H9 (cell line): ENCODE results near the gene CACNG8. TPM values are rescaled to one million over a fixed set of nuclear protein-coding genes. Genes with fewer than 3 reads are reported as not detected.

Experiments used
- DNase-seq: peaks from one replicate; pipeline ENCODE4 v3.0.0-alpha.2; 2017
- H2AFZ ChIP-seq: one replicate; pipeline ENCODE4 v1.6.1; 2013; ENCODE audit warnings: mild to moderate bottlenecking, low read length, control low read depth, moderate library complexity
- H2AK5ac ChIP-seq: 2 replicates; pipeline ENCODE4 v1.6.1; 2013; ENCODE audit warnings: low read length, control low read depth, mixed read lengths; ENCODE audit not compliant: insufficient read length
- H2BK120ac ChIP-seq: one replicate; pipeline ENCODE4 v1.6.1; 2013; ENCODE audit warnings: low read depth, mild to moderate bottlenecking, low read length, control low read depth, inconsistent platforms; ENCODE audit not compliant: poor library complexity, severe bottlenecking
- H2BK12ac ChIP-seq: 2 replicates; pipeline ENCODE4 v1.6.1; 2013; ENCODE audit warnings: low read length, control low read depth, mixed read lengths, low read depth; ENCODE audit not compliant: insufficient read length
- H2BK15ac ChIP-seq: 2 replicates; pipeline ENCODE4 v1.6.1; 2013; ENCODE audit warnings: low read depth, low read length, control low read depth
- H2BK20ac ChIP-seq: one replicate; pipeline ENCODE4 v1.6.1; 2013; ENCODE audit warnings: low read depth, mild to moderate bottlenecking, low read length, control low read depth, inconsistent platforms; ENCODE audit not compliant: poor library complexity, severe bottlenecking
- H2BK5ac ChIP-seq: 2 replicates; pipeline ENCODE4 v1.6.1; 2013; ENCODE audit warnings: low read length, control low read depth, mixed read lengths; ENCODE audit not compliant: insufficient read length
- H3K14ac ChIP-seq: 2 replicates; pipeline ENCODE4 v1.6.1; 2013; ENCODE audit warnings: low read length, control low read depth; ENCODE audit not compliant: insufficient read depth
- H3K18ac ChIP-seq: 2 replicates; pipeline ENCODE4 v1.6.1; 2013; ENCODE audit warnings: low read depth, mild to moderate bottlenecking, mixed read lengths, low read length, control low read depth; ENCODE audit not compliant: insufficient read length
- H3K23ac ChIP-seq: 2 replicates; pipeline ENCODE4 v1.6.1; 2013; ENCODE audit warnings: low read length, control low read depth, mixed read lengths, low read depth; ENCODE audit not compliant: insufficient read length
- H3K23me2 ChIP-seq: 2 replicates; pipeline ENCODE4 v1.6.1; 2013; ENCODE audit warnings: low read depth, mild to moderate bottlenecking, mixed read lengths, low read length, control low read depth; ENCODE audit not compliant: insufficient read length, poor library complexity, severe bottlenecking
- H3K27ac ChIP-seq: 2 replicates; pipeline ENCODE4 v1.5.1; 2013; ENCODE audit warnings: low read length, control low read depth, mixed read lengths, low read depth; ENCODE audit not compliant: insufficient read length
- H3K27me3 ChIP-seq: 2 replicates; pipeline ENCODE4 v1.6.1; 2013; ENCODE audit warnings: low read length, control low read depth, inconsistent platforms; ENCODE audit not compliant: insufficient read depth
- H3K4ac ChIP-seq: 2 replicates; pipeline ENCODE4 v1.6.1; 2013; ENCODE audit warnings: low read depth, mild to moderate bottlenecking, control low read depth, inconsistent platforms, low read length, moderate library complexity
- H3K4me1 ChIP-seq: 2 replicates; pipeline ENCODE4 v1.6.1; 2013; ENCODE audit warnings: low read length, control low read depth, inconsistent platforms; ENCODE audit not compliant: insufficient read depth
- H3K4me2 ChIP-seq: 2 replicates; pipeline ENCODE4 v1.6.1; 2013; ENCODE audit warnings: low read length, control low read depth, mixed read lengths; ENCODE audit not compliant: insufficient read length, insufficient read depth
- H3K56ac ChIP-seq: 2 replicates; pipeline ENCODE4 v1.6.1; 2013; ENCODE audit warnings: low read depth, mild to moderate bottlenecking, mixed read lengths, low read length, control low read depth; ENCODE audit not compliant: insufficient read length
- H3K79me1 ChIP-seq: 2 replicates; pipeline ENCODE4 v1.6.1; 2013; ENCODE audit warnings: low read depth, mild to moderate bottlenecking, moderate library complexity, low read length, control low read depth, inconsistent platforms; ENCODE audit not compliant: insufficient read depth, poor library complexity, severe bottlenecking
- H3K79me2 ChIP-seq: 2 replicates; pipeline ENCODE4 v1.6.1; 2013; ENCODE audit warnings: low read length, control low read depth, inconsistent platforms; ENCODE audit not compliant: insufficient read depth
- H3K9ac ChIP-seq: 2 replicates; pipeline ENCODE4 v1.6.1; 2013; ENCODE audit warnings: low read length, control low read depth, mixed read lengths; ENCODE audit not compliant: insufficient read length; ENCODE audit errors: extremely low read depth
- H3K9me3 ChIP-seq: one replicate; pipeline ENCODE4 v1.6.1; 2013; ENCODE audit warnings: low read depth, low read length, inconsistent platforms; ENCODE audit not compliant: control insufficient read depth
- H3T11ph ChIP-seq: one replicate; pipeline ENCODE4 v1.6.1; 2013; ENCODE audit warnings: mild to moderate bottlenecking, low read length, control low read depth, inconsistent platforms
- H4K20me1 ChIP-seq: one replicate; pipeline ENCODE4 v1.6.1; 2013; ENCODE audit not compliant: control insufficient read depth, insufficient read length, insufficient read depth
- H4K5ac ChIP-seq: 2 replicates; pipeline ENCODE4 v1.6.1; 2013; ENCODE audit warnings: low read depth, mild to moderate bottlenecking, mixed read lengths, low read length, control low read depth; ENCODE audit not compliant: insufficient read length
- H4K8ac ChIP-seq: replicated peaks from 2 replicates; pipeline ENCODE4 v1.6.1; 2013; ENCODE audit warnings: low read length, control low read depth, mixed read lengths, low read depth; ENCODE audit not compliant: insufficient read length
- H4K91ac ChIP-seq: 2 replicates; pipeline ENCODE4 v1.6.1; 2013; ENCODE audit warnings: low read depth, mild to moderate bottlenecking, moderate library complexity, mixed read lengths, low read length, control low read depth; ENCODE audit not compliant: insufficient read length
- H3K27ac Mint-ChIP-seq, 3 experiments: 2 replicates in 2 of 3; 3 replicates in 1 of 3; pipeline ENCODE4 v1.8.0; 2020 to 2021; ENCODE audit warnings: mixed read lengths in 3 of 3, mild to moderate bottlenecking in 1 of 3, moderate library complexity in 1 of 3
- H3K27me3 Mint-ChIP-seq: 2 replicates; pipeline ENCODE4 v1.8.0; 2021; ENCODE audit warnings: low read depth, mild to moderate bottlenecking, moderate library complexity, mixed read lengths
- H3K36me3 Mint-ChIP-seq, 3 experiments: 2 replicates in 2 of 3; 3 replicates in 1 of 3; pipeline ENCODE4 v1.8.0; 2020 to 2021; ENCODE audit warnings: low read depth in 3 of 3, mixed read lengths in 3 of 3; ENCODE audit not compliant: insufficient read depth in 1 of 3
- H3K4me1 Mint-ChIP-seq, 2 experiments: 2 replicates each; pipeline ENCODE4 v1.8.0; 2020; ENCODE audit warnings: mixed read lengths in 2 of 2
- H3K4me3 Mint-ChIP-seq, 2 experiments: 2 replicates in 1 of 2; 3 replicates in 1 of 2; pipeline ENCODE4 v1.8.0; 2020 to 2021; ENCODE audit warnings: mild to moderate bottlenecking in 2 of 2, mixed read lengths in 2 of 2, moderate library complexity in 1 of 2
- H3K9me3 Mint-ChIP-seq, 2 experiments: 2 replicates in 1 of 2; 3 replicates in 1 of 2; pipeline ENCODE4 v1.8.0; 2020; ENCODE audit warnings: mild to moderate bottlenecking in 2 of 2, mixed read lengths in 2 of 2, moderate library complexity in 1 of 2
- WGBS: extraction: QIAGEN DNeasy Blood & Tissue Kit; methylation state at CpG from one replicate; pipeline ENCODE4 v1.1.7; 2013; ENCODE audit warnings: missing lambda C conversion rate, low lambda C conversion rate, mixed read lengths; ENCODE audit not compliant: insufficient read length; ENCODE audit errors: extremely low coverage; 5-methylcytosine and 5-hydroxymethylcytosine counted together
- total RNA-seq: library from RNA; stranded (reverse); gene quantifications from 2 replicates; pipeline ENCODE4 v1.2.1, GENCODE V29; 2021
- TF ChIP-seq, protein P1 (sequence below): fragments of 200-600 bp; sonication (generic); conservative IDR thresholded peaks from 3 replicates; pipeline ENCODE4 v1.8.0; 2021; ENCODE audit warnings: antibody characterized with exemption, mild to moderate bottlenecking

Gene CACNG8
- total RNA-seq, 1 experiment from 2014 or later = 7.1 TPM

DNA sequence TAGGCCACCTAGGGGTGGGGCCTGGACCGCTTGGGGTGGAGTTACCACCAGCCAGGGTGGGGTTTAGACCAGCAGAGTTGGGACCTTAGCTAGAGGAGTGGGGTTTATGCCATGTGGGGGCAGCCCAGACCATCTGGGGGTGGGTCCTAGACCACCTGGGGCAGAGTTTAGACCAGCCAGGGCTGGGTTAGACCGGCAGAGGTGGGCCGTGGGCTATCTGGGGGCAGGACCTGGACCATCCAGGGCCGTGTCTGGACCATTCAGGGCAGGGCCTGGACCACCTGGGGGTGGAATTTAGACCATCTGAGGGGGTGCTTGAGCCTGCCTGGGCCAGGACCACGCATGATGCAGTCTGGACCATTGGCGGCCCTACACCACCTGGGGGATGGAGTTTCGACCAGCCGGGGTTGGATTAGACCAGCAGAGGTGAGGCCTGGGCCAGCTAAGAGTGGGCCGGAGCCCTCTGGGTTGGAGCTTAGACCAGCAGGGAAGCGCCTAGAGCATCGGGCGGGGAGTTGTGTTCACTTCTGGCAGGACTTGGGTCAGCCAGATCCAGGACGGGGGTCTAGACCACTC, 18.7 kb downstream of the CACNG8 start:
- no peak overlapping the region for H3T11ph ChIP-seq
- no peak overlapping the region for H3K4ac ChIP-seq
- H3K4me1 ChIP-seq = peaks cover 2% of the 10 kb centered on the region; the same call in 1 of the 2 replicates
- no peak overlapping the region for H2BK20ac ChIP-seq
- H3K36me3 Mint-ChIP-seq = no peaks in the 10 kb centered on the region; a peak in 1 of 7 replicates
- no peak overlapping the region for H3K27ac ChIP-seq
- no peak overlapping the region for H3K56ac ChIP-seq
- peak overlapping the region; percentile 53; the same call in 1 of the 2 replicates for H3K14ac ChIP-seq
- peak overlapping the region; percentile 40 for H3K9ac ChIP-seq
- H3K23me2 ChIP-seq = peaks cover 24% of the 10 kb centered on the region
- WGBS = no CpG with 5 or more reads among the region's 13 CpGs
- peaks cover 10% of the 10 kb centered on the region for H3K27me3 Mint-ChIP-seq
- no peaks in the 10 kb centered on the region for H3K79me1 ChIP-seq
- no peak overlapping the region for H4K8ac ChIP-seq
- H2BK5ac ChIP-seq = no peak overlapping the region
- peak; percentile 78 for DNase-seq
- no peak overlapping the region for H4K5ac ChIP-seq
- H2BK120ac ChIP-seq = no peak overlapping the region
- peak overlapping the region in 2 of 3 experiments; percentile 73 to 100; a peak in 5 of 7 replicates for H3K27ac Mint-ChIP-seq
- H3K4me1 Mint-ChIP-seq = peaks cover 12 to 18% of the 10 kb centered on the region in 2 experiments
- no peak overlapping the region for H4K91ac ChIP-seq
- TF ChIP-seq, protein P1, sequence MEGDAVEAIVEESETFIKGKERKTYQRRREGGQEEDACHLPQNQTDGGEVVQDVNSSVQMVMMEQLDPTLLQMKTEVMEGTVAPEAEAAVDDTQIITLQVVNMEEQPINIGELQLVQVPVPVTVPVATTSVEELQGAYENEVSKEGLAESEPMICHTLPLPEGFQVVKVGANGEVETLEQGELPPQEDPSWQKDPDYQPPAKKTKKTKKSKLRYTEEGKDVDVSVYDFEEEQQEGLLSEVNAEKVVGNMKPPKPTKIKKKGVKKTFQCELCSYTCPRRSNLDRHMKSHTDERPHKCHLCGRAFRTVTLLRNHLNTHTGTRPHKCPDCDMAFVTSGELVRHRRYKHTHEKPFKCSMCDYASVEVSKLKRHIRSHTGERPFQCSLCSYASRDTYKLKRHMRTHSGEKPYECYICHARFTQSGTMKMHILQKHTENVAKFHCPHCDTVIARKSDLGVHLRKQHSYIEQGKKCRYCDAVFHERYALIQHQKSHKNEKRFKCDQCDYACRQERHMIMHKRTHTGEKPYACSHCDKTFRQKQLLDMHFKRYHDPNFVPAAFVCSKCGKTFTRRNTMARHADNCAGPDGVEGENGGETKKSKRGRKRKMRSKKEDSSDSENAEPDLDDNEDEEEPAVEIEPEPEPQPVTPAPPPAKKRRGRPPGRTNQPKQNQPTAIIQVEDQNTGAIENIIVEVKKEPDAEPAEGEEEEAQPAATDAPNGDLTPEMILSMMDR = no peak
- no peaks in the 10 kb centered on the region; a peak in 1 of 5 replicates for H3K9me3 Mint-ChIP-seq
- no peaks in the 10 kb centered on the region for H3K27me3 ChIP-seq
- no peak overlapping the region for H2BK12ac ChIP-seq
- H3K9me3 ChIP-seq = no peaks in the 10 kb centered on the region
- peak overlapping the region; percentile 78 for H3K4me2 ChIP-seq
- H3K4me3 Mint-ChIP-seq = peak overlapping the region; percentile 73 to 96
- no peaks in the 10 kb centered on the region for H3K79me2 ChIP-seq
- H2AFZ ChIP-seq = no peak overlapping the region
- no peaks in the 10 kb centered on the region for H4K20me1 ChIP-seq
- no peak overlapping the region for H2AK5ac ChIP-seq
- peak overlapping the region; percentile 59 for H3K18ac ChIP-seq
- H3K23ac ChIP-seq = no peak overlapping the region
- no peak overlapping the region for H2BK15ac ChIP-seq
